ENCODE data around the gene YIPF4.
"Not testable (repeated sequence)": the region's sequence is repeated elsewhere in the genome, so short reads cannot be mapped to it uniquely, and the experiment has no call there.

Gene YIPF4

DNA sequence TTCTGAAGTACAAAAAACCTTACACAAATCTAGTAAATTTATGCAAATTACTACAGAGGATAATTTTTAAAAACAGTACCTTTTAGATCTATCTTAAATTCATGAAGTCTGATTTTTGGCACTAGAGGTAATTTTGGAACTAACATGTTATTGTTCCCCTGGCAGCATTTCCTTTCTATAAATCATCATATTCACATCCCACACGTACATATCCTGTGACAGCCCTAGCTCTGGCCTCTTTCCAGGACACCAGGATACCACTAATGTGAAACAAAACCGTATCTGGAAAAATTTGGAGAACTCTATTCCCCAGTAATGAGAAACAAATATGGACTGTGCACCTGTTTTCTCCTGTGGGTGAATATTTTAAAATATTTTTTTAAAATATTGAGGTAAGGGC lies 65.1 kb downstream of the YIPF4 start:
- H3K27me3 ChIP-seq (ENCODE audit: control insufficient read depth, insufficient read depth, low read length), result no peaks in the 10 kb centered on the region
- H3K9me3 ChIP-seq (ENCODE audit: control insufficient read depth, insufficient read depth, low read length), result no peaks in the 10 kb centered on the region
- H3K36me3 ChIP-seq (ENCODE audit: control insufficient read depth, insufficient read depth, low read length), result no peaks in the 10 kb centered on the region
- no peak overlapping the region for H3K4me3 ChIP-seq (ENCODE audit: low read depth, low read length)
- no peaks in the 10 kb centered on the region for H3K4me1 ChIP-seq (ENCODE audit: control insufficient read depth, insufficient read depth, low read length)
- H3K27ac ChIP-seq (ENCODE audit: low read depth, low read length), result no peak overlapping the region
- H3K9ac ChIP-seq (ENCODE audit: low read depth, low read length), result no peak overlapping the region

DNA sequence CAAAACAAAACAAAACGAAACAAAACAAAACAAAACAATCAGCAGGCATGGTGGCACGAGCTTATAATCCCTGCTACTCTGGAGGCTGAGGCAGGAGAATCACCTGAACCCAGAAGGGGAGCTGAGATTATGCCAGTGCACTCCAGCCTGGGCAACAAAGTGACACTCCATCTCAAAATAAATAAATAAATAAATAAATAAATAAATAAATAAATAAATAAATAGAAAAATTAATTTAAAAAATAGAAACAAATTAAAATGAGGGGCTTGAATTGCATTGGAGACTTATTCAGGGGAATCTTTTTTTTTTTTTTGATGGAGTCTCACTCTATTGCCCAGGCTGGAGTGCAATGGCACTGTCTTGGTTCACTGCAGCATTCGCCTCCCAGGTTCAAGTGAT lies 73.1 kb downstream of the YIPF4 start:
- H3K27ac ChIP-seq (ENCODE audit: low read depth, low read length); H3K4me3 ChIP-seq (ENCODE audit: low read depth, low read length); H3K9me3 ChIP-seq (ENCODE audit: control insufficient read depth, insufficient read depth, low read length); H3K4me1 ChIP-seq (ENCODE audit: control insufficient read depth, insufficient read depth, low read length); H3K27me3 ChIP-seq (ENCODE audit: control insufficient read depth, insufficient read depth, low read length); H3K9ac ChIP-seq (ENCODE audit: low read depth, low read length); H3K36me3 ChIP-seq (ENCODE audit: control insufficient read depth, insufficient read depth, low read length): not testable (repeated sequence)

DNA sequence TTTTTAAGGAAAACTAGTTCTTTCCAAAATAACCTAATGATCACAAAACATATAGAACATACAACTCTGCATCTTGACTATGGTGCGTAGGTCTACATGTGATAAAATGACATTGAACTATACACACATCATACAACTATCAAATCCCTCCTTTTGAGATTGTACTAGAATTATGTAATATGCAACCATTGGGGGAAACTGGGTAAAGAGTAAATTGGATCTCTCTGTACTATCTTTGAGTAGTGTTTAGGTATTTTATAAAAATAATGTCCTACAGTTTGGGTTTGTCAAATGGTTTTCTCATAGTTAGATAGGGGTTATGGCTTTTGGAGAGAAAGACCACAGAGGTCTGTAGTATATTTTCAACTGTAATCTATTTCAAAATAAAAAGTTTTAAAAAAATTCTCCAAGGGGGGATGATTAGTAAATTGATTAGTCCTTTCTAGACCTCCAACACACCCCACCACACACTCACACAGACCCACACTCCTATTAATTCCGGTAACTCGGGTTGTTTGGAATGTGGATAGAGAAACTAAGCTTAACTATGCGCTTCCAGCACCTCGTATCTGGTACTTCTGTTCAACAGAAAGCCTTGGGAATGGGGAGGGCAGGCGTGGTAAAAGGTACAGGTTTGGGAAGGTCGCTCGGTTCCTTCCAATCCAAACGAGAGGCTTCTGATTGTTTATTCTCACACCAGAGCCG lies 78.4 kb downstream of the YIPF4 start:
- no peaks in the 10 kb centered on the region for H3K9me3 ChIP-seq (ENCODE audit: control insufficient read depth, insufficient read depth, low read length)
- H3K9ac ChIP-seq (ENCODE audit: low read depth, low read length), result peak overlapping the region; percentile 93
- peaks cover 14% of the 10 kb centered on the region for H3K4me1 ChIP-seq (ENCODE audit: control insufficient read depth, insufficient read depth, low read length)
- H3K27ac ChIP-seq (ENCODE audit: low read depth, low read length), result peak overlapping the region; percentile 98
- H3K4me3 ChIP-seq (ENCODE audit: low read depth, low read length), result peak overlapping the region; percentile 97
- H3K27me3 ChIP-seq (ENCODE audit: control insufficient read depth, insufficient read depth, low read length), result no peaks in the 10 kb centered on the region
- peaks cover 17% of the 10 kb centered on the region for H3K36me3 ChIP-seq (ENCODE audit: control insufficient read depth, insufficient read depth, low read length)

DNA sequence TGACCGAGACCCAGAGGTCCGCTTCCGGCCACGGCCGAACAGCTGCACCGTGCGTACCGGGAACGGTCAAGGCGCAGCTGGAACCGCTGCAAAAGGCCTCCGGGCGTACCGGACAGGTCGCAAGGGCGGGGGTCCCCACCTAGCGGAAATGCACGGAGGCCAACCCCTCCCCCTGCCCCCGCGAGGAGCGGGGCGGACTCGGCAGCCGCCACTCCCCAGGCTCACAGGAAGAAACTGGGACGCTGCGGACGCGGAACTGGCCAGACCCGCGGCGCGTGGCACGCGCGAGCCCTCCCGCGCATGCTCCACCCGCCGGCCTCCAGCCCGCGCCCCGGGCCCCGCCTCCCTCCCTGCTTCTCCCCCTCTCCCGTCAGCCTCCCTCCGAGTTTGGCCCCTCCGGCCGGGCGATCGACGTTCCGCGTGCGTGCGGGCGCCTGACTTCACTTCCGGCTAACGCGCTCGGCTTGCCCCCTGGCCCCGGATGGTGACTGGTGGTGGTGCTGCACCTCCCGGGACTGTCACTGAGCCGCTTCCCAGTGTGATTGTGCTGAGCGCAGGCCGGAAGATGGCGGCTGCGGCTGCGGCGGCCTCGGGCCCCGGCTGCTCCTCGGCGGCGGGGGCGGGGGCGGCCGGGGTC lies 79.1 kb downstream of the YIPF4 start, which contains the start of gene BIRC6:
Gene BIRC6 (plus strand): TSS at position 343 of the 637 bp plus-strand sequence. CDS start 139 bp downstream, at position 482.
- Histone ChIP-seq H3K27ac (ENCODE audit: low read depth, low read length) (peak within 1 kb of the TSS; percentile 98), H3K9me3 (ENCODE audit: control insufficient read depth, insufficient read depth, low read length) (no peaks in the 10 kb centered on the region)

DNA sequence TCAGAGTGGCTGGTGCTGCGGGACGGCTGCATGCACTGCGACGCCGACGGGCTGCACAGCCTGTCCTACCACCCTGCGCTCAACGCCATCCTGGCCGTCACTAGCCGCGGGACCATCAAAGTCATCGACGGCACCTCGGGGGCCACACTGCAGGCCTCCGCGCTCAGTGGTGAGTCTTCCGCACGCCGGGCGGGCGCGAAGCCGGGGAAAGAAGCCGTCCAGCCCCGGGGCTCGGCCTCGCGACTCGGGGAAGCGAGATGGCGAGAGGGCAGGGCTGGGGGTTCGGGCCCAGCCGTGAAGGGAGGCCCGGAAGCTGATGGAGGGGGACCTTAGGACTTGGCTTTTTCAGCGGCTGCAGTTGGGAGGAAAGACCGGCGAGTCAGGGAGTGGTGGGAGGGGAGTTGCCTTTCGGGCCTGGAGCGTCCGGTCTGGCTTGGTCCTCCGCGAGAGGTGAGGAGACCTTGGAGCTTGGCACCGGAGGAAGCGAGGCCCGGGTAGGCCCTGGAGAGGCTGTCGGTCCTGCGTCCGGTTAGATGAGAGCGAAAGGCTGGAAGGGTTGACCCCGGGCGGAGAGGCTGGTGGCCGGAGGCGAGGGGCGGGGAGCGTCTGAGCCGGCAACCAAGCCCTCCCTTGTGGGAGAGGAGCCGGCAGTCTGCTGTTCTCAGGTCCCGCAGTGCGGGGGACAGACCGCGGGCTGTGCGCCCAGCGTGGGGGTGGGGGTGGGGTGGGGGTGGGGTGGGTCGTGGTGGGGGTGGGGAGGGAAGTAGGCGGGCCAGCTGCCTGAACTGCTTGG lies 79.8 kb downstream of the YIPF4 start:
- peak overlapping the region; percentile 98 for H3K27ac ChIP-seq (ENCODE audit: low read depth, low read length)
- H3K36me3 ChIP-seq (ENCODE audit: control insufficient read depth, insufficient read depth, low read length), result peaks cover 19% of the 10 kb centered on the region
- H3K27me3 ChIP-seq (ENCODE audit: control insufficient read depth, insufficient read depth, low read length), result no peaks in the 10 kb centered on the region
- peak overlapping the region; percentile 93 for H3K9ac ChIP-seq (ENCODE audit: low read depth, low read length)
- H3K4me1 ChIP-seq (ENCODE audit: control insufficient read depth, insufficient read depth, low read length), result peaks cover 14% of the 10 kb centered on the region
- peak overlapping the region; percentile 97 for H3K4me3 ChIP-seq (ENCODE audit: low read depth, low read length)
- H3K9me3 ChIP-seq (ENCODE audit: control insufficient read depth, insufficient read depth, low read length), result no peaks in the 10 kb centered on the region

More for the DNA sequence above, 79.1 kb downstream of the YIPF4 start, which contains the start of gene BIRC6:
- Histone ChIP-seq H3K4me1 (ENCODE audit: control insufficient read depth, insufficient read depth, low read length) (peaks cover 14% of the 10 kb centered on the region), H3K27me3 (ENCODE audit: control insufficient read depth, insufficient read depth, low read length) (no peaks in the 10 kb centered on the region), H3K9ac (ENCODE audit: low read depth, low read length) (peak within 1 kb of the TSS; percentile 93), H3K36me3 (ENCODE audit: control insufficient read depth, insufficient read depth, low read length) (peaks cover 17% of the 10 kb centered on the region), H3K4me3 (ENCODE audit: low read depth, low read length) (peak within 1 kb of the TSS; percentile 97)

DNA sequence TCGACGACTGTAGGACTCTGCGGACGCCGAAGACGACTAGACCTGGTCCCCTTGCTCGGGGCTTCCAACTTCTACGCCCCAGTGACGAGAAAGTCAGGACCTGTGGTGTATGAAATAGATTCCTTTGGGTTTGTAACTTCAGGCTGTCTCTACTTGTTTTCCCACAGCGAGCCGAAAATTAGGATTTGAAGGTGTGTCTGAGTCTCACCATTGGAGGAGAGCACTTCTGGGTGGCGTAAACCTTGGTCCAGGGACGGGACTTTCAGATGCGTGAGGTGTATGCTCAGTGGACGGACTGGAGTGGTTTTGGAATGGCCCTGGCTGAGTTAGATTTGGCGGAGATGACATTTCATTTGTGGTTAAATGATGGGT lies 80.4 kb downstream of the YIPF4 start:
- Histone ChIP-seq H3K4me1 (ENCODE audit: control insufficient read depth, insufficient read depth, low read length) (peaks cover 14% of the 10 kb centered on the region), H3K36me3 (ENCODE audit: control insufficient read depth, insufficient read depth, low read length) (peaks cover 19% of the 10 kb centered on the region), H3K4me3 (ENCODE audit: low read depth, low read length) (peak overlapping the region; percentile 97), H3K9ac (ENCODE audit: low read depth, low read length) (peak overlapping the region; percentile 44; the same call in 1 of the 2 replicates), H3K9me3 (ENCODE audit: control insufficient read depth, insufficient read depth, low read length) (no peaks in the 10 kb centered on the region), H3K27me3 (ENCODE audit: control insufficient read depth, insufficient read depth, low read length) (no peaks in the 10 kb centered on the region), H3K27ac (ENCODE audit: low read depth, low read length) (peak overlapping the region; percentile 98)

DNA sequence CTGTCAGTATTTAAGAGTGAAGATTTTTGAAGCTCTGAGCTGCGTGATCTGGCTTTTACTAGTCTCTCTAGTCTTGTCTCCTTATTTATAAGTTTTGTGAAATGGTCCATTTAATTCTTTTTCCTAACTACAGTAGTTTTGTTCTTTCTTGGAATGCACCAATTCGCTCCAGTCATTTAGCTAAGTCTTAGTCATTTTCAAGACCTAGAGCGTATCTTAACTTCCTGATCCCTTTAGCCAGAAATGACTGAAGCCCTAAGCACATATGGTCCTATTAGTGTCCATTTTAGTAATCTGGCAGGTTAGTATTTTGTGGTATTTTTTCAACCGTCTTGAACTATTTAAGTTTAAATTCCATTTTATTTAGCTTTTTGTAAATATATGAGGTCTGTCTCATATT lies 82.7 kb downstream of the YIPF4 start:
- H3K9me3 ChIP-seq (ENCODE audit: control insufficient read depth, insufficient read depth, low read length), result no peaks in the 10 kb centered on the region
- peaks cover 19% of the 10 kb centered on the region for H3K36me3 ChIP-seq (ENCODE audit: control insufficient read depth, insufficient read depth, low read length)
- H3K27me3 ChIP-seq (ENCODE audit: control insufficient read depth, insufficient read depth, low read length), result no peaks in the 10 kb centered on the region
- no peak overlapping the region for H3K4me3 ChIP-seq (ENCODE audit: low read depth, low read length)
- peaks cover 14% of the 10 kb centered on the region for H3K4me1 ChIP-seq (ENCODE audit: control insufficient read depth, insufficient read depth, low read length)
- no peak overlapping the region for H3K9ac ChIP-seq (ENCODE audit: low read depth, low read length)
- H3K27ac ChIP-seq (ENCODE audit: low read depth, low read length), result no peak overlapping the region

DNA sequence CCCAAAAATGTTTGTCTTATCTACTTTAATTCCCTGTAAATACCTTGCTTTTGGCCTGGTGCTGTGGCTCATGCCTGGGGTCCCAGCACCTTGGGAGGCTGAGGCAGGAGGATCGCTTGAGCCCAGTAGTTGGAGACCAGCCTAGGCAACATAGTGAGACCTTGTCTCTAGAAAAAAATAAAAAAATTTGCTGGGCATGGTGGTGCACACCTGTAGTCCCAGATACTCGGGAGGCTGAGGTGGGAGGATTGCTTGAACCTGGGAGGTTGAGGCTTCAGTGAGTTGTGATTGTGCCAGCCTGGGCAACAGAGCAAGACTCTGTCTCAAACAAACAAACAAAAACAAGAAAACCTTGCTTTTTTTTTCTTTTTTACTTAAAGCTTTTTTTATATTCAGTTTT lies 85.3 kb downstream of the YIPF4 start:
- Histone ChIP-seq H3K36me3 (ENCODE audit: control insufficient read depth, insufficient read depth, low read length) (peaks cover 19% of the 10 kb centered on the region), H3K4me1 (ENCODE audit: control insufficient read depth, insufficient read depth, low read length) (peaks cover 14% of the 10 kb centered on the region)
- not testable (repeated sequence) for H3K27me3 ChIP-seq (ENCODE audit: control insufficient read depth, insufficient read depth, low read length); H3K4me3 ChIP-seq (ENCODE audit: low read depth, low read length); H3K9me3 ChIP-seq (ENCODE audit: control insufficient read depth, insufficient read depth, low read length); H3K9ac ChIP-seq (ENCODE audit: low read depth, low read length); H3K27ac ChIP-seq (ENCODE audit: low read depth, low read length)

DNA sequence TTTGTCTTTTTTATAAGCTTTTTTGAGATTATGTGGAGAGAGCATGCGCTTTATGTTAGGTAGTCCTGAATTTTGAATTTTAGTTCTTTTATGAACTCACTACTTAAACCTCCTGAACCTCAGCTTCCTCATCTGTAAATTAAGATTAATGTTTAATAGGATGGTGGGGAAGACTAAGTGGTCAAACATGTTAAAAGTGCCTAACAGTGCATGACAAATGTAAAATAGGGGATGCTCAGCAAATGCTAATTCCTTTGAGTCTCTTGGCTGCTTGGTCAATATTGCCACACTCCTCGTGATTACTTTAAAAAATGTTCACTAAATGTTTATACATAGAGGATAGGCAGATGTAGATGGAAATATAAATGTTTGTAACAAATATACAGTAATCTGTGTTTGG lies 85.9 kb downstream of the YIPF4 start:
- peaks cover 11% of the 10 kb centered on the region for H3K4me1 ChIP-seq (ENCODE audit: control insufficient read depth, insufficient read depth, low read length)
- H3K4me3 ChIP-seq (ENCODE audit: low read depth, low read length), result no peak overlapping the region
- no peaks in the 10 kb centered on the region for H3K9me3 ChIP-seq (ENCODE audit: control insufficient read depth, insufficient read depth, low read length)
- no peak overlapping the region for H3K9ac ChIP-seq (ENCODE audit: low read depth, low read length)
- H3K27ac ChIP-seq (ENCODE audit: low read depth, low read length), result no peak overlapping the region
- H3K27me3 ChIP-seq (ENCODE audit: control insufficient read depth, insufficient read depth, low read length), result no peaks in the 10 kb centered on the region
- H3K36me3 ChIP-seq (ENCODE audit: control insufficient read depth, insufficient read depth, low read length), result peaks cover 16% of the 10 kb centered on the region

DNA sequence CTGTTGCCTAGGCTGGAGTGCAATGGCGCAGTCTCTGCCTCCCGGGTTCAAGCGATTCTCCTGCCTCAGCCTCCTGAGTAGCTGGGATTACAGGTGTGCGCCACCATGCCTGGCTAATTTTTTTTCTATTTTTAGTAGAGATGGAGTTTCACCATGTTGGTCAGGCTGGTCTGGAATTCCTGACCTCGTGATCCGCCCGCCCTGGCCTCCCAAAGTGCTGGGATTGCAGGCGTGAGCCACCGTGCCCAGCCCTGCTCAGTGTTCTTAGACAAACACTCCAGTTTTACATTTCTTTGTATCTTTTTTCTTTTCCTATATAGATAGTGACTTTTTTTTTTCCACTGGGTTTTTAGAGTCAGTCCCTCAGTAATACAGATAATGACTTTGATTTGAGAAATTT lies 86.6 kb downstream of the YIPF4 start:
- H3K9ac ChIP-seq (ENCODE audit: low read depth, low read length); H3K27ac ChIP-seq (ENCODE audit: low read depth, low read length); H3K27me3 ChIP-seq (ENCODE audit: control insufficient read depth, insufficient read depth, low read length); H3K4me1 ChIP-seq (ENCODE audit: control insufficient read depth, insufficient read depth, low read length); H3K36me3 ChIP-seq (ENCODE audit: control insufficient read depth, insufficient read depth, low read length); H3K9me3 ChIP-seq (ENCODE audit: control insufficient read depth, insufficient read depth, low read length); H3K4me3 ChIP-seq (ENCODE audit: low read depth, low read length): not testable (repeated sequence)

DNA sequence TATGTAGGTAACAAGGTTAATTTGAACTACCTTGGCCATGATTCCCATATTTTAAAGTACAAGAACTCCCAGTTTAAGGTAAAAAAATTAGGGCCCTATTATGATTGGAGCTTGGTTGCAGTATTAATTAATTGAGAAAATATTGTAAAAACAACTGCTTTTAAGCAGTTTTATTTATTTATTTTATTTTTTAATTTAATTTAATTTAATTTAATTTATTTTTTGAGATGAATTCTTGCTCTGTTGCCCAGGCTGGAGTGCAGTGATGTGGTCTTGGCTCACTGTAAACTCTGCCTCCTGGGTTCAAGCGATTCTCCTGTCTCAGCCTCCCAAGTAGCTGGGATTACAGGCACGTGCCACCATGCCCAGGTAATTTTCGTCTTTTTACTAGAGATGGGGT lies 88.0 kb downstream of the YIPF4 start:
- H3K36me3 ChIP-seq (ENCODE audit: control insufficient read depth, insufficient read depth, low read length); H3K27me3 ChIP-seq (ENCODE audit: control insufficient read depth, insufficient read depth, low read length); H3K27ac ChIP-seq (ENCODE audit: low read depth, low read length); H3K4me1 ChIP-seq (ENCODE audit: control insufficient read depth, insufficient read depth, low read length); H3K4me3 ChIP-seq (ENCODE audit: low read depth, low read length); H3K9ac ChIP-seq (ENCODE audit: low read depth, low read length); H3K9me3 ChIP-seq (ENCODE audit: control insufficient read depth, insufficient read depth, low read length): not testable (repeated sequence)
